Naive thymus-derived CD4-positive, alpha-beta T cell (primary cell): ENCODE results near the gene GABRQ. TPM values are rescaled to one million over a fixed set of nuclear protein-coding genes. Genes with fewer than 3 reads are reported as not detected.

Source experiments
- ATAC-seq: fragments of 150-1000 bp; cut with Tn5 transposase; 2 replicates; pipeline ENCODE4 v1.10.0; 2021; ENCODE audit warnings: mild to moderate bottlenecking, moderate library complexity
- CTCF ChIA-PET: fragments of 350-600 bp; sonication (Branson Sonifier 250); formaldehyde crosslinking; loops from one replicate; lab custom pipeline; 2021; ENCODE audit warnings: antibody characterized with exemption; lab: Charles Lee
- POLR2A ChIA-PET: fragments of 350-600 bp; sonication (Branson Sonifier 250); formaldehyde crosslinking; loops from one replicate; lab custom pipeline; 2021; ENCODE audit warnings: antibody characterized with exemption, inconsistent platforms; lab: Charles Lee
- DNase-seq, 9 donors: peaks; one replicate each; pipeline versions ENCODE4 v3.0.0 to v3.0.0-alpha.2; 2020 to 2022; ENCODE audit warnings: mixed read lengths in 1 of 9
- H3K27ac ChIP-seq: one replicate; pipeline ENCODE4 v1.7.0; 2013; ENCODE audit warnings: mild to moderate bottlenecking, low read depth, low read length, moderate library complexity
- H3K27me3 ChIP-seq, 2 donors: one replicate each; pipeline ENCODE4 v1.7.0; 2013; ENCODE audit warnings: low read length in 2 of 2, mild to moderate bottlenecking in 2 of 2, moderate library complexity in 2 of 2; ENCODE audit not compliant: control insufficient read depth in 2 of 2, insufficient read depth in 2 of 2
- H3K36me3 ChIP-seq, 3 experiments: 1 replicate in 2 of 3; 2 replicates in 1 of 3; pipeline ENCODE4 v1.7.0; 2013; ENCODE audit warnings: low read length in 3 of 3, mild to moderate bottlenecking in 3 of 3, moderate library complexity in 1 of 3; ENCODE audit not compliant: insufficient read depth in 3 of 3, control insufficient read depth in 2 of 3
- H3K4me1 ChIP-seq, 2 donors: one replicate each; pipeline ENCODE4 v1.7.0; 2013; ENCODE audit warnings: low read length in 2 of 2, mild to moderate bottlenecking in 2 of 2, moderate library complexity in 1 of 2; ENCODE audit not compliant: control insufficient read depth in 2 of 2, insufficient read depth in 2 of 2
- H3K4me3 ChIP-seq: 2 replicates; pipeline ENCODE4 v1.7.0; 2013; ENCODE audit warnings: mild to moderate bottlenecking, low read length
- H3K9me3 ChIP-seq, 3 experiments: 1 replicate in 2 of 3; 2 replicates in 1 of 3; pipeline ENCODE4 v1.7.0; 2013; ENCODE audit warnings: low read length in 3 of 3; ENCODE audit not compliant: control insufficient read depth in 2 of 3
- H3K27ac Mint-ChIP-seq, 9 donors: one replicate each; pipeline ENCODE4 v1.8.0; 2020 to 2022; ENCODE audit warnings: mixed read lengths in 9 of 9, mild to moderate bottlenecking in 8 of 9, moderate library complexity in 5 of 9, inconsistent platforms in 2 of 9
- H3K27me3 Mint-ChIP-seq, 5 donors: one replicate each; pipeline ENCODE4 v1.8.0; 2021 to 2022; ENCODE audit warnings: mixed read lengths in 5 of 5, mild to moderate bottlenecking in 1 of 5
- H3K36me3 Mint-ChIP-seq, 5 donors: one replicate each; pipeline ENCODE4 v1.8.0; 2020 to 2022; ENCODE audit warnings: mixed read lengths in 5 of 5, mild to moderate bottlenecking in 3 of 5, inconsistent platforms in 1 of 5
- H3K4me1 Mint-ChIP-seq, 7 donors: one replicate each; pipeline ENCODE4 v1.8.0; 2020 to 2022; ENCODE audit warnings: mixed read lengths in 7 of 7, mild to moderate bottlenecking in 3 of 7, inconsistent platforms in 1 of 7
- H3K4me3 Mint-ChIP-seq, 10 donors: one replicate each; pipeline ENCODE4 v1.8.0; 2020 to 2022; ENCODE audit warnings: mild to moderate bottlenecking in 10 of 10, mixed read lengths in 10 of 10, moderate library complexity in 6 of 10, inconsistent platforms in 2 of 10
- H3K9me3 Mint-ChIP-seq, 11 donors: one replicate each; pipeline ENCODE4 v1.8.0; 2020 to 2022; ENCODE audit warnings: mixed read lengths in 11 of 11, mild to moderate bottlenecking in 4 of 11, inconsistent platforms in 1 of 11, moderate library complexity in 1 of 11
- intact Hi-C, 2 donors: fragments of 100-400 bp; cut with micrococcal nuclease; formaldehyde crosslinking; loops; one replicate each; pipeline ENCODE4 v1.15.1; 2023
- polyA plus RNA-seq, 2 donors: library from polyadenylated mRNA; unstranded; fragments of 300-500 nt; fragmentation: Illumina TruSeq; gene quantifications; one replicate each; pipeline ENCODE4 v1.2.3, GENCODE V29; 2021
- total RNA-seq, 6 experiments: library from RNA in 5 of 6; stranded (reverse) in 5 of 6; gene quantifications; 1 replicate in 5 of 6; 2 replicates in 1 of 6; pipeline ENCODE4 v1.2.3 and lab custom pipeline; 2021 to 2026

The GABRQ gene
- total and polyA plus RNA-seq, 7 experiments from 2014 or later: 0.07 TPM; not detected in 6

- no peaks in the 10 kb centered on the region for H3K36me3 Mint-ChIP-seq
These were observed 4.3 kb downstream of the GABRQ start for GRCh38 chrX:152641996-152642395.

GRCh38 chrX:152642931-152643564 is 5.4 kb downstream of the GABRQ start:
- Histone ChIP-seq H3K36me3 (no peaks in the 10 kb centered on the region), H3K4me3 (no peak overlapping the region), H3K9me3 (no peaks in the 10 kb centered on the region), H3K27ac (no peak overlapping the region), H3K27me3 (no peaks in the 10 kb centered on the region), H3K4me1 (no peaks in the 10 kb centered on the region)
- POLR2A ChIA-PET: no interaction called here
- Mint-ChIP-seq H3K9me3 (peaks cover 0 to 2% (median 0%) of the 10 kb centered on the region in 11 donors), H3K4me3 (no peak overlapping the region), H3K36me3 (no peaks in the 10 kb centered on the region), H3K4me1 (peaks cover 0 to 3% (median 0%) of the 10 kb centered on the region in 7 donors), H3K27ac (no peak overlapping the region), H3K27me3 (peaks cover 6 to 11% (median 7%) of the 10 kb centered on the region in 5 donors)
- ATAC-seq: no peak
- CTCF ChIA-PET: no interaction called here
- no peak for DNase-seq
- intact Hi-C loops: loop anchor here in 1 of 2 donors (1.0 kb wide), 1 partner anchor 174 kb away; no protein-coding TSS in a partner anchor

More at GRCh38 chrX:152641996-152642395, 4.3 kb downstream of the GABRQ start:
- Mint-ChIP-seq H3K27ac (no peak overlapping the region), H3K4me1 (peaks cover 0 to 3% (median 0%) of the 10 kb centered on the region in 7 donors), H3K4me3 (no peak overlapping the region), H3K27me3 (peaks cover 8 to 15% (median 10%) of the 10 kb centered on the region in 5 donors), H3K9me3 (peaks cover 0 to 2% (median 0%) of the 10 kb centered on the region in 11 donors)
- ChIA-PET CTCF (no interaction called here), POLR2A (no interaction called here)
- DNase-seq: no peak
- no peak overlapping the region for H3K27ac ChIP-seq
- H3K9me3 ChIP-seq: no peaks in the 10 kb centered on the region
- H3K4me1 ChIP-seq: no peaks in the 10 kb centered on the region
- no peak for ATAC-seq
- no peaks in the 10 kb centered on the region for H3K27me3 ChIP-seq
- no peaks in the 10 kb centered on the region for H3K36me3 ChIP-seq
- intact Hi-C loops: loop anchor here in 1 of 2 donors (1.0 kb wide), 1 partner anchor 175 kb away; no protein-coding TSS in a partner anchor
- H3K4me3 ChIP-seq: no peak overlapping the region

- no peak for ATAC-seq
- intact Hi-C loops: no loop called here
- POLR2A ChIA-PET: no interaction called here
- Mint-ChIP-seq H3K27me3 (peaks cover 0 to 14% (median 7%) of the 10 kb centered on the region in 5 donors), H3K27ac (no peak overlapping the region), H3K36me3 (no peaks in the 10 kb centered on the region), H3K9me3 (no peaks in the 10 kb centered on the region), H3K4me3 (no peak overlapping the region), H3K4me1 (peaks cover 0 to 1% (median 0%) of the 10 kb centered on the region in 7 donors)
- Histone ChIP-seq H3K27me3 (no peaks in the 10 kb centered on the region), H3K4me1 (no peaks in the 10 kb centered on the region), H3K27ac (no peak overlapping the region), H3K9me3 (no peaks in the 10 kb centered on the region), H3K4me3 (no peak overlapping the region), H3K36me3 (no peaks in the 10 kb centered on the region)
- CTCF ChIA-PET: no interaction called here
- DNase-seq: no peak
These were observed 9.3 kb downstream of the GABRQ start for GRCh38 chrX:152646961-152647360.

- Mint-ChIP-seq H3K27me3 (peaks cover 0 to 14% (median 7%) of the 10 kb centered on the region in 5 donors), H3K4me3 (no peak overlapping the region), H3K9me3 (no peaks in the 10 kb centered on the region), H3K36me3 (no peaks in the 10 kb centered on the region), H3K4me1 (peaks cover 0 to 1% (median 0%) of the 10 kb centered on the region in 7 donors), H3K27ac (no peak overlapping the region)
- H3K27me3 ChIP-seq: no peaks in the 10 kb centered on the region
- no peaks in the 10 kb centered on the region for H3K4me1 ChIP-seq
- no peak for ATAC-seq
- H3K36me3 ChIP-seq: no peaks in the 10 kb centered on the region
- CTCF ChIA-PET: no interaction called here
- H3K4me3 ChIP-seq: no peak overlapping the region
- H3K27ac ChIP-seq: no peak overlapping the region
- POLR2A ChIA-PET: interaction anchor here (0.7 kb wide), 1 partner anchor 1310 kb away, joined by 3 read pairs; no protein-coding TSS in a partner anchor
- DNase-seq: no peak
- intact Hi-C loops: no loop called here
- H3K9me3 ChIP-seq: no peaks in the 10 kb centered on the region
These were observed 10.3 kb downstream of the GABRQ start for GRCh38 chrX:152647978-152648377.

GRCh38 chrX:152652060-152652459 is 14.4 kb downstream of the GABRQ start:
- Mint-ChIP-seq H3K27ac (no peak overlapping the region), H3K9me3 (no peaks in the 10 kb centered on the region), H3K36me3 (no peaks in the 10 kb centered on the region), H3K4me3 (no peak overlapping the region), H3K27me3 (peaks cover 0 to 21% (median 14%) of the 10 kb centered on the region in 5 donors), H3K4me1 (peaks cover 0 to 3% (median 0%) of the 10 kb centered on the region in 7 donors)
- CTCF ChIA-PET: no interaction called here
- no peak for ATAC-seq
- no peaks in the 10 kb centered on the region for H3K36me3 ChIP-seq
- no peaks in the 10 kb centered on the region for H3K4me1 ChIP-seq
- no peak overlapping the region for H3K4me3 ChIP-seq
- H3K27ac ChIP-seq: no peak overlapping the region
- POLR2A ChIA-PET: no interaction called here
- no peaks in the 10 kb centered on the region for H3K9me3 ChIP-seq
- intact Hi-C loops: no loop called here
- no peaks in the 10 kb centered on the region for H3K27me3 ChIP-seq
- no peak for DNase-seq

- no peak overlapping the region for H3K27ac ChIP-seq
- no peak for ATAC-seq
- no peak overlapping the region for H3K4me3 ChIP-seq
- H3K9me3 Mint-ChIP-seq: no peaks in the 10 kb centered on the region
- no peaks in the 10 kb centered on the region for H3K4me1 ChIP-seq
- H3K4me1 Mint-ChIP-seq: peaks cover 0 to 3% (median 0%) of the 10 kb centered on the region in 7 donors
- no peak overlapping the region for H3K4me3 Mint-ChIP-seq
- H3K27me3 ChIP-seq: no peaks in the 10 kb centered on the region
- ChIA-PET CTCF (no interaction called here), POLR2A (no interaction called here)
- no peak for DNase-seq
- no peaks in the 10 kb centered on the region for H3K36me3 ChIP-seq
- no peak overlapping the region for H3K27ac Mint-ChIP-seq
- intact Hi-C loops: no loop called here
- H3K9me3 ChIP-seq: no peaks in the 10 kb centered on the region
- peaks cover 0 to 21% (median 14%) of the 10 kb centered on the region in 5 donors for H3K27me3 Mint-ChIP-seq
- H3K36me3 Mint-ChIP-seq: no peaks in the 10 kb centered on the region
These were observed 14.8 kb downstream of the GABRQ start for GRCh38 chrX:152652467-152652866.

- peaks cover 0 to 1% (median 0%) of the 10 kb centered on the region in 11 donors for H3K9me3 Mint-ChIP-seq
- intact Hi-C loops: no loop called here
- Histone ChIP-seq H3K27me3 (no peaks in the 10 kb centered on the region), H3K36me3 (no peaks in the 10 kb centered on the region), H3K4me1 (no peaks in the 10 kb centered on the region), H3K4me3 (no peak overlapping the region), H3K9me3 (no peaks in the 10 kb centered on the region), H3K27ac (no peak overlapping the region)
- H3K4me1 Mint-ChIP-seq: peaks cover 0 to 2% (median 0%) of the 10 kb centered on the region in 7 donors
- ATAC-seq (no peak), DNase-seq (no peak)
- POLR2A ChIA-PET: no interaction called here
- H3K27me3 Mint-ChIP-seq: peaks cover 0 to 10% (median 7%) of the 10 kb centered on the region in 5 donors
- H3K27ac Mint-ChIP-seq: no peak overlapping the region
- CTCF ChIA-PET: no interaction called here
- H3K4me3 Mint-ChIP-seq: no peak overlapping the region
- no peaks in the 10 kb centered on the region for H3K36me3 Mint-ChIP-seq
These were observed 18.4 kb downstream of the GABRQ start for GRCh38 chrX:152656087-152656486.
